ENCODE results near the gene BICDL1.

- TF ChIP-seq, protein P1, sequence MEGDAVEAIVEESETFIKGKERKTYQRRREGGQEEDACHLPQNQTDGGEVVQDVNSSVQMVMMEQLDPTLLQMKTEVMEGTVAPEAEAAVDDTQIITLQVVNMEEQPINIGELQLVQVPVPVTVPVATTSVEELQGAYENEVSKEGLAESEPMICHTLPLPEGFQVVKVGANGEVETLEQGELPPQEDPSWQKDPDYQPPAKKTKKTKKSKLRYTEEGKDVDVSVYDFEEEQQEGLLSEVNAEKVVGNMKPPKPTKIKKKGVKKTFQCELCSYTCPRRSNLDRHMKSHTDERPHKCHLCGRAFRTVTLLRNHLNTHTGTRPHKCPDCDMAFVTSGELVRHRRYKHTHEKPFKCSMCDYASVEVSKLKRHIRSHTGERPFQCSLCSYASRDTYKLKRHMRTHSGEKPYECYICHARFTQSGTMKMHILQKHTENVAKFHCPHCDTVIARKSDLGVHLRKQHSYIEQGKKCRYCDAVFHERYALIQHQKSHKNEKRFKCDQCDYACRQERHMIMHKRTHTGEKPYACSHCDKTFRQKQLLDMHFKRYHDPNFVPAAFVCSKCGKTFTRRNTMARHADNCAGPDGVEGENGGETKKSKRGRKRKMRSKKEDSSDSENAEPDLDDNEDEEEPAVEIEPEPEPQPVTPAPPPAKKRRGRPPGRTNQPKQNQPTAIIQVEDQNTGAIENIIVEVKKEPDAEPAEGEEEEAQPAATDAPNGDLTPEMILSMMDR (IDR thresholded peaks at IDR 0.05) = no peak
- no peak for TF ChIP-seq EP300 (IDR thresholded peaks at IDR 0.05)
Observed at GRCh38 chr12:120093336-120093591, 104.2 kb downstream of the BICDL1 start.
